Left kidney (tissue), 2 donors: ENCODE measurements around the gene PTMA. TPM values are rescaled to one million over a fixed set of nuclear protein-coding genes. Genes with fewer than 3 reads are reported as not detected.

ENCODE experiments used
- DNase-seq: peaks from one replicate; pipeline ENCODE4 v3.0.0-alpha.2; 2013
- polyA plus RNA-seq: library from polyadenylated mRNA; unstranded; fragments of 120-200 nt; gene quantifications from one replicate; pipeline ENCODE4 v1.2.1, GENCODE V29; 2013; ENCODE audit not compliant: insufficient read length

Gene PTMA
- polyA plus RNA-seq, 1 donor: 1,955 TPM

- peak; percentile 70 for DNase-seq
Observed at GRCh38 chr2:231713730-231714638, 5.7 kb downstream of the PTMA start.

GRCh38 chr2:231714639-231715498 lies 6.5 kb downstream of the PTMA start:
- DNase-seq: peak; percentile 75

DNA sequence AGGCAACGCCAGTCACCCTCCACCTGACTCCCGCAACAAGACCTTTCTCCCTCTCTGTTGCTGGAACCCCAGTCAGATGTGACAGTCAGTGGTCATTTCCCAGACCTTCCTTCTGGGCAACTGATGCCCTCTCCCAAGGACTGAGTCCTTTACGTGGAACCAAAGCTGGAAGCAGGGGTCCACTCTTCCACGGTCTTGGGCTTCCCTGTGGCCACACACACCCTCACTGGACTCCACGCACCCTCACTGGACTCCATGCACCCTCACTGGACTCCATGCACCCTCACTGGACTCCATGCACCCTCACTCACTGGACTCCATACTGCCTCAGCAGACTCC lies 7.1 kb downstream of the PTMA start:
- DNase-seq: no peak

- no peak for DNase-seq
Observed at GRCh38 chr2:231715988-231716616, 7.8 kb downstream of the PTMA start.

DNA sequence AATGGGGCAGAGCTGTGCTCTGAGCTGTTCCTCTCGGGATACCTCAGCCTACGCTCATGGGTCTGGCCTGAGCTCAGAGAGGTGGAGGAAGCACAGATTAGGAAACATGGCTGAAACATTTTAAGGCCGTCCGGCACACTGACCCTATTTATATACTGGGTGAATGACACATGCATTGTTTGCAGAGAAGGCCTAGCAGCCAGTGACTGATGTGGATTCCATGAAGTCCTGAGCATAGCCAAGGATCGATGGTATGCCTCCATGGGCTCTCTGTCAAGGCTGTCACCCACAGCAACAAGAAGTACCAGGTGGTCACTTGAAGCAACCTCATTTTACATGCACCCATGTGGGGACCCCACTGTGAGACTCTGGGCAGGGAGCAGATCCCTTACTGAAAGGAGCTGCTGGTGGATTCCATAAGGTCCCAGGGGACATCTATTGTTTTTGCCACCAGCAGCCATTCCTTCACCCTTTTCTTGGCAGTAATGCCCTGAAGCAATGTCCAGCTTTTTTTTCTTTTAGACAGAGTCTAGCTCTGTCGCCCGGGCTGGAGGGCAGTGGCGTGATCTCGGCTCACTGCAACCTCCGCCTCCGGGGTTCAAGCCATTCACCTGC lies 8.4 kb downstream of the PTMA start:
- no peak for DNase-seq

DNA sequence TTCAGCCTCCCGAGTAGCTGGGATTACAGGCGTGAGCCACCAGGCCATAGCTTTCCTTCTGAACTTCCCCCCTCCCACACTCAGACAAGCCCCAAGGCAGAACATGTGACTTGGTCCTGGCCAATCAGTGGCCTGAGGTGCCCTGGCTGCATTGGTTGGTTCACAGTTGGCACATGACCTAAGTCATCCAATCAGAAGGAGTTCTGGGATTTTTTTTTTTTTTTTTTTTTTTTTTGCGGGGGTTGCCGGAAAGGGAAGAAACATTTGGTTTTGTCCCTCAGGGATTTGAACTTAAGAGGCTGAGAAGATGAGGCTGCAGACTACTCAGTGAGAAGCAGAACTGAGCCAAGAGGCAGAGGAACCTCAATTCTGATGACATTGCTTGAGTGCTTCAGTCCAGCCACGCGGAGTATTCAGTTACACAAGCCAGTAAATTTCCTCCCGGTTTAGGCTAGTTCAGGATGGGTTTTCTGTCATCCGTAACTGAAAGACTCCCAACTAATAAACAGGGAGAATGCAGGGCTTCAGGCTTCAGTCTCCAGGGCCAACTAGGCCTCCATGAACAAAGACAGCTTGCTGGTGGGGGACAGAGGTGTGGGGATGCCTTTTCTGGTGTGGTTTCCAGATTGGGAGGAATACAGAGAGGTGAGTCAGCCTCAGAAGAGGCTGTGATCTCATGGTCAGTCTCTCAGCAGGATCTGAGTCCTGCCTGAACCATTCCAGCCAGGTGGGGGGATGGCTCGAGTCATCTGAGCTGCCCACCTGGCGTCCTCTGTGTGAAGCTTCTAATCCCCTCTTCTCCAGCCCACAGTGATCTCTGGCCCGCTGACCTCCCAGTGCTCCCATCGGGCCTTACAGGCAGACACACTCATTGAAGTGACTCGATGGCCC lies 9.2 kb downstream of the PTMA start:
- peak; percentile 73 for DNase-seq

DNA sequence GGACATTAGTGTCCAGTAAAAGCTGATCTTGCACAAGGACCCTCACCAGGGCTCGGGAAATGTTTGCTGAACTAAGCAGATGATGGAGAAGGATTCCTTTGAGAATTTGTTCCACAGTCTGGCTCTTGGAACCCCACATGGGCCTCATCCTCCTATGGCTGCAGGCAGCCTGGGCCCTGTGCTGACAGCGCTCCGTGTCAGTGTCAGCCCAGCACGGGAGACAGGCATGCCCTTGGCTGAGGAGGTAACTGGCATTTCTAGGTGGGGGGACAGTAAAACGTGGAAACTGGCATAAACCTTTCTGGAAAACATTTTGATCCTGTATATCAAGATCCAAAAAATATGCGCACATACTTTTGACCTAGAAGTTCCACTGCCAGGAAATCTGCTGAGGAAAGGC lies 10.5 kb downstream of the PTMA start:
- no peak for DNase-seq

- DNase-seq: no peak
Observed at GRCh38 chr2:231720292-231720986, 12.1 kb downstream of the PTMA start.

- DNase-seq: no peak
Observed at GRCh38 chr2:231720987-231721966, 13.0 kb downstream of the PTMA start.

- DNase-seq: no peak
Observed at GRCh38 chr2:231722721-231723307, 14.5 kb downstream of the PTMA start.

- no peak for DNase-seq
Observed at GRCh38 chr2:231725476-231725875, 17.2 kb downstream of the PTMA start.

- no peak for DNase-seq
Observed at GRCh38 chr2:231726276-231726675, 18.0 kb downstream of the PTMA start.

GRCh38 chr2:231727621-231728020 lies 19.3 kb downstream of the PTMA start:
- DNase-seq: no peak

GRCh38 chr2:231732604-231733003 lies 24.3 kb downstream of the PTMA start:
- DNase-seq: no peak

GRCh38 chr2:231737761-231738160 lies 29.4 kb downstream of the PTMA start:
- DNase-seq: no peak

DNA sequence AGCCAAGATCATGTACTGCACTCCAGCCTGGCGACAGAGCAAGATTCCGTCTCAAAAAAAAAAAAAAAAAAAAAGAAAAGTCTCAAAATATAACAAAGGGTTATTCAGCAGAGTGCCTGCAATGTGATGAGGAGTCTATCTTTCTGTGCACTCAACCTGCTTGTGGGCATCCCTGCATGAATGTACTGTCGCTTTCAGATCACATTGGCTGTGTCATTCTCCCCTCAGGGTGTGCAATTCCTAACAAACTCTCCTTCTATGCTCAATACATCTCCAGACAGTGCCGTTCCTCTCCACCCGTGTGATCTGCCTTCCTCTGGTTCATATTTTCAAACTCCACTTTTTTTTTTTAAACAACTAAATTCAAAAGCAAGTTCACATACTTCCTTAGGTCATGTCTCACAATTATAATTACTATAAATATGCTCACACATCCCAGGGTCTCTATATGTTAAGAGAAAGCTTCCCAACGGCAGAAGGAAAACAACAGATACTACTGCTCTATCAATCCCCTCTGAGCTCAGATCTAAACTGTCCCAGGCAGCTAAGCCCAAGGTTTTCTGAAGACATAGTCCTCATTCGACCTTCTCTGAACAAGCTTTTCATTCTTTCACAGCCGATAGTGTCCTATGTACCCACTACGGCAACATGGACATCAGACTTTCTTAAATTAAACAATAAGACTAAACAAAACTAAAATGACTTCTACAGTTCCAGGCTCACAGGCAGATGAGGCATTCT lies 35.2 kb downstream of the PTMA start:
- DNase-seq: no peak

DNA sequence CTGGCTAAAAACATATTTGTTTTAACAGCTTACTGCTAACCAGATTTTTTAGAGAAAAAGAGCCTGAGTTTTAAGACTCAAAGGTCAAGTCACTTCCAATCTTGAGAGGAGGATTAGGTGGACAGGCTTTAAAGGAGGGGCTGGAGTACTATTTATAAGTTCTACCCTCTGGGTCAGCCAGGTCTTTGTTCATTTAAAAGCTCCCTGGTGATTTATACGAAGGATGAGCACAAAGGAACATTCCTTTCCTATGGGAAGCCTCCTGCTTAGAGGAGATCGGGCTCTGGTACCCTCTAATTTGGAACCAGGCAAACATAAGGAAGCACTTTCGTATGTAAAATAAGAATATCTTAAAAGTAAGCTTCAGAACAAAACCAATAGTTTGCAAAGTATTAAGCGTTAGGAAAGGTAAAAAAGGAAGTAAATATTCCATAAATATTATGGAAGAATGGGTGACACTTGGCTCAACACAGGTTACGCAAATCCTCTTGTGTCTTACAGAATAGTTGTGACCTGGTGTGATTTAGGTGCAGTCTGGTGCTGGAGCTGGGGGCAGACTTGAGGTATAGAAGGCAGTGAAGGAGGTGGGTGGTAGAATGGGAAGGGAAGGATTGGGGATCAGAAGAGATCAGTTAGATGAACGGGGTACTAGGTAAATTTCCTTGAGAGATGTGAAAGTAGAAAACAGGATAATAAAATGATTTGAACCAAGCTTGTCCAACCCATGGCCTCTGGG lies 37.1 kb downstream of the PTMA start:
- DNase-seq: no peak
